Measurements from ENCODE around the gene COQ4. TPM values are rescaled to one million over a fixed set of nuclear protein-coding genes. Genes with fewer than 3 reads are reported as not detected.

COQ4 gene
- total RNA-seq, 2 experiments from 2014 or later: 31.9 to 33.5 TPM

Other genes starting within 250 kb of the COQ4 start
- gene PTGES2, start 195.1 kb upstream of the COQ4 start, total RNA-seq: 10 to 100 TPM; 40.8 to 49.5 TPM
- not detected for gene LCN2, start 173.4 kb upstream of the COQ4 start, total RNA-seq
- gene BBLN, start 162.6 kb upstream of the COQ4 start, total RNA-seq: 100 to 1,000 TPM; 127 to 132 TPM
- 10 to 100 TPM; 75.7 to 77.1 TPM for gene CIZ1, start 131.3 kb upstream of the COQ4 start, total RNA-seq
- under 1 TPM; 0.36 to 0.59 TPM for gene DNM1, start 119.5 kb upstream of the COQ4 start, total RNA-seq
- gene GOLGA2, start 46.8 kb upstream of the COQ4 start, total RNA-seq: 10 to 100 TPM; 29.8 to 34.6 TPM
- gene SWI5, start 46.6 kb upstream of the COQ4 start, total RNA-seq: 10 to 100 TPM; 12.4 to 13.3 TPM
- 10 to 100 TPM; 29.7 to 30.1 TPM for gene TRUB2, start 392 bp upstream of the COQ4 start, total RNA-seq
- 10 to 100 TPM; 10.5 to 11.2 TPM for gene SLC27A4, start 17.7 kb downstream of the COQ4 start, total RNA-seq
- gene URM1, start 48.5 kb downstream of the COQ4 start, total RNA-seq: 10 to 100 TPM; 56.3 to 60.2 TPM
- 1 to 10 TPM; 3.3 to 3.5 TPM for gene CERCAM, start 98.0 kb downstream of the COQ4 start, total RNA-seq
- 10 to 100 TPM; 79.3 to 83.6 TPM for gene ODF2, start 133.2 kb downstream of the COQ4 start, total RNA-seq
- 10 to 100 TPM; 46.8 to 48.2 TPM for gene GLE1, start 181.9 kb downstream of the COQ4 start, total RNA-seq
- 100 to 1,000 TPM; 178 to 183 TPM for gene SPTAN1, start 229.7 kb downstream of the COQ4 start, total RNA-seq